ENCODE measurements around the gene ABCA9.
"Not testable (repeated sequence)": the region's sequence is repeated elsewhere in the genome, so short reads cannot be mapped to it uniquely, and the experiment has no call there.

ABCA9 gene

GRCh38 chr17:69071233-69071586, 10.5 kb upstream of the ABCA9 start:
- not testable (repeated sequence) for H3K27me3 ChIP-seq (ENCODE audit: insufficient read depth, low read length, poor library complexity); H3K36me3 ChIP-seq (ENCODE audit: control insufficient read depth, insufficient read depth, low read length); H3K4me2 ChIP-seq (ENCODE audit: low read length); DNase-seq; H4K8ac ChIP-seq (ENCODE audit: low read depth, low read length); H3K79me1 ChIP-seq (ENCODE audit: low read length); H3K9ac ChIP-seq (ENCODE audit: low read length); H2BK120ac ChIP-seq (ENCODE audit: low read depth, low read length); H3K27ac ChIP-seq (ENCODE audit: low read depth, low read length); H2AK5ac ChIP-seq (ENCODE audit: low read length); H3K79me2 ChIP-seq (ENCODE audit: control insufficient read depth, insufficient read depth, low read length); H3K4ac ChIP-seq (ENCODE audit: low read depth, low read length); H4K5ac ChIP-seq (ENCODE audit: low read length); H3K4me1 ChIP-seq (ENCODE audit: control insufficient read depth, low read depth, low read length); H3K23ac ChIP-seq (ENCODE audit: low read length); H3K18ac ChIP-seq (ENCODE audit: low read length); H2BK5ac ChIP-seq (ENCODE audit: low read length); H2BK15ac ChIP-seq (replicated peaks; ENCODE audit: low read depth); H3K4me3 ChIP-seq (ENCODE audit: low read length); H3K56ac ChIP-seq (ENCODE audit: low read length)
- WGBS (ENCODE audit: extremely low coverage, insufficient coverage, low lambda C conversion rate): no CpG with 5 or more reads among the region's 4 CpGs

DNA sequence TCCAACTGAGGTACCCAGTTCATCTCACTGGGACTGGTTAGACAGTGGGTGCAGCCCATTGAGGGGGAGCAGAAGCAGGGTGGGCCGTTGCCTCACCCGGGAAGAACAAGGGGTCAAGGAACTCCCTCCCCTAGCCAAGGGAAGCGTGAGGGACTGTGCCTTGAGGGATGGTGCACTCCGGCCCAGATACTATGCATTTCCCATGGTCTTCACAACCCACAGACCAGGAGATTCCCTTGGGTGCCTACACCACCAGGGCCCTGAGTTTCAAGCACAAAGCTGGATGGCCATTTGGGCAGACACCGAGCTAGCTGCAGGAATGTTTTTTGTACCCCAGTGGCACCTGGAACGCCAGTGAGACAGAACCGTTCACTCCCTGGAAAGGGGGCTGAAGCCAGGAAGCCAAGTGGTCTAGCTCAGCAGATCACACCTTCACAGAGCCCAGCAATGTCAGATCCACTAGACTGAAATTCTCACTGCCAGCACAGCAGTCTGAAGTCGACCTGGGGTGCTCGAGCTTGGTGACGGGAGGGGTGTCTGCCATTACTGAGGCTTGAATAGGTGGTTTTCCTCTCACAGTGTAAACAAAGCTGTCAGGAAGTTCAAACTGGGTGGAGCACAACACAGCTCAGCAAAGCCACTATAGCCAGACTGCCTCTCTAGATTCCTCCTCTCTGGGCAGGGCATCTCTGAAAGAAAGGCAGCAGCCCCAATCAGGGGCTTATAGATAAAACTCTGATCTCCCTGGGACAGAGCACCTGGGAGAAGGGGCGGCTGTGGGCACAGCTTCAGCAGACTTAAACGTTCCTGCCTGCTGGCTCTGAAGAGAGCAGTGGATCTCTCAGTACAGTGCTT, 9.9 kb upstream of the ABCA9 start:
- H2BK5ac ChIP-seq (ENCODE audit: low read length); H3K4me2 ChIP-seq (ENCODE audit: low read length); H3K27me3 ChIP-seq (ENCODE audit: insufficient read depth, low read length, poor library complexity); H3K4me1 ChIP-seq (ENCODE audit: control insufficient read depth, low read depth, low read length); H3K9ac ChIP-seq (ENCODE audit: low read length); H3K36me3 ChIP-seq (ENCODE audit: control insufficient read depth, insufficient read depth, low read length); H3K27ac ChIP-seq (ENCODE audit: low read depth, low read length); H3K79me1 ChIP-seq (ENCODE audit: low read length); H4K8ac ChIP-seq (ENCODE audit: low read depth, low read length); H3K79me2 ChIP-seq (ENCODE audit: control insufficient read depth, insufficient read depth, low read length); H3K23ac ChIP-seq (ENCODE audit: low read length); H4K5ac ChIP-seq (ENCODE audit: low read length); DNase-seq; H2AK5ac ChIP-seq (ENCODE audit: low read length); H3K56ac ChIP-seq (ENCODE audit: low read length); H3K4ac ChIP-seq (ENCODE audit: low read depth, low read length); H3K4me3 ChIP-seq (ENCODE audit: low read length); H2BK15ac ChIP-seq (replicated peaks; ENCODE audit: low read depth); H2BK120ac ChIP-seq (ENCODE audit: low read depth, low read length); H3K18ac ChIP-seq (ENCODE audit: low read length): not testable (repeated sequence)
- WGBS (ENCODE audit: extremely low coverage, insufficient coverage, low lambda C conversion rate): no CpG with 5 or more reads among the region's 12 CpGs

DNA sequence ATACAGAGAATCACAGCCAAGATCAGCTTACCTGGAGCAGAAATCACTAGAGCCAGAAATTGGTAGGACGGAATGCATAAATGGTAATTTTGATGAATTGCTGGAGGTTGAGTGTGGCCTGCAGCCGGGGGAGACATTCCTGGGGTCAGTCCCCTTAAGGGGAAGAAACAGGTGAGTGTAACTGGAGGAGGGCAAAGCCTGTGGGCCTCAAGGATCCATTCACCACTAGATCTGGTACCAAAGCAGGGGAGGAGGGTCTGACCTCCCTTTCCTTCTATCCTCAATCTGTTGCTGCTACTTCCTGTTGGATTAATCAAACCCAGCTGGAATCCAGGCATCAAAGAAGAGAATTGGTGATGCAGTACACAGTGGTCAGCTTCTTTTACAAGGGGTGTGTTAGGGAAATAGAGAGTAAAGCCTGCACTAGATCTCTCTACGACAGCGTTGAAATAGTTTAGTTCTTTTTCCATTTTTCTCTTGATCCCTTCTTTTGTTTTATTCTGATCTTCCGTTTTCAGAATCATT, 8.6 kb upstream of the ABCA9 start:
- no peaks in the 10 kb centered on the region for H3K79me1 ChIP-seq (ENCODE audit: low read length)
- H3K56ac ChIP-seq (ENCODE audit: low read length): no peak overlapping the region
- no peak overlapping the region for H3K4ac ChIP-seq (ENCODE audit: low read depth, low read length)
- H4K8ac ChIP-seq (ENCODE audit: low read depth, low read length): no peak overlapping the region
- WGBS (ENCODE audit: extremely low coverage, insufficient coverage, low lambda C conversion rate): no CpG with 5 or more reads among the region's 5 CpGs
- no peaks in the 10 kb centered on the region for H3K27me3 ChIP-seq (ENCODE audit: insufficient read depth, low read length, poor library complexity)
- H3K36me3 ChIP-seq (ENCODE audit: control insufficient read depth, insufficient read depth, low read length): no peaks in the 10 kb centered on the region
- H3K23ac ChIP-seq (ENCODE audit: low read length): no peak overlapping the region
- H2AK5ac ChIP-seq (ENCODE audit: low read length): no peak overlapping the region
- no peak overlapping the region for H3K27ac ChIP-seq (ENCODE audit: low read depth, low read length)
- no peak overlapping the region for H2BK15ac ChIP-seq (replicated peaks; ENCODE audit: low read depth)
- no peak overlapping the region for H3K4me2 ChIP-seq (ENCODE audit: low read length)
- no peak overlapping the region for H3K4me3 ChIP-seq (ENCODE audit: low read length)
- H2BK120ac ChIP-seq (ENCODE audit: low read depth, low read length): no peak overlapping the region
- no peak overlapping the region for H3K18ac ChIP-seq (ENCODE audit: low read length)
- no peak overlapping the region for H3K9ac ChIP-seq (ENCODE audit: low read length)
- H4K5ac ChIP-seq (ENCODE audit: low read length): no peak overlapping the region
- DNase-seq: peak; percentile 10
- H3K4me1 ChIP-seq (ENCODE audit: control insufficient read depth, low read depth, low read length): no peaks in the 10 kb centered on the region
- H2BK5ac ChIP-seq (ENCODE audit: low read length): no peak overlapping the region
- H3K79me2 ChIP-seq (ENCODE audit: control insufficient read depth, insufficient read depth, low read length): no peaks in the 10 kb centered on the region

DNA sequence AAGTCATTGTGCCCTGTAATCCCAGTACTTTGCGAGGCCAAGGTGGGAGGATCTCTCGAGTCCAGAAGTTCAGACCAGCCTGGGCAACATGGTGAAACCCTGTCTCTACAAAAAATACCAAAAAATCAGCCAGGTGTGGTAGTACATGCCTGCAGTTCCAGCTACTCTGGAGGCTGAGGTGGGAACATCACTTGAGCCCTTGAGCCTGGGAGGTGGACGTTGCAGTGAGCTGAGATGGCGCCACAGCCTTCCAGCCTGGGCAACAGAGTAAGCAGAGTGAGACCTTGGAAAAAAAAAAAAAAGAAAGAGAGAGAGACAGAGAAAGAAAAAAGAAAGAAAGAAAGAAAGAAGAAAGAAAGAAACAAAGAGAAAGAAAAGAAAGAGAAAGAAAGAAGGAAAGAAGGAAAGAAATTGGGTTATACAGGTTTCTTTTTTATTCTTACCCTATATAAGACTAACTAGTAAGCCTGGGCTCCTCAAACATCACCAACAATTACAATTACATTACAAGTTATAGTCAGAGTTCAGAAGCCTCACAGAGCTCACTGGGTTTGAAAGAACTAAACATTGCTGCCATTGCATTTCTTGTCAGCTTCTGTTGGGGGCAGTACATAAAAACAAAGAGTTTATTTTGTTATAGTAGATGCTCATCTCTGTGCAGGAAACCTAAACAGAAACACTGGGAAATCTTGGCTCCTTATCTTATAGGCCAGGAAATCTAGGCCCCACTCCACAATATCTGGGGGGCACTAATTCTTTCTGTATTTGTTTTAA, 6.7 kb upstream of the ABCA9 start:
- Histone ChIP-seq H3K4me2 (ENCODE audit: low read length) (no peak overlapping the region), H3K23ac (ENCODE audit: low read length) (no peak overlapping the region), H3K27me3 (ENCODE audit: insufficient read depth, low read length, poor library complexity) (no peaks in the 10 kb centered on the region), H3K18ac (ENCODE audit: low read length) (no peak overlapping the region), H3K4me3 (ENCODE audit: low read length) (no peak overlapping the region), H3K79me1 (ENCODE audit: low read length) (no peaks in the 10 kb centered on the region), H2BK5ac (ENCODE audit: low read length) (no peak overlapping the region), H4K8ac (ENCODE audit: low read depth, low read length) (no peak overlapping the region), H3K27ac (ENCODE audit: low read depth, low read length) (no peak overlapping the region), H3K9ac (ENCODE audit: low read length) (no peak overlapping the region), H2BK15ac (replicated peaks; ENCODE audit: low read depth) (no peak overlapping the region), H3K36me3 (ENCODE audit: control insufficient read depth, insufficient read depth, low read length) (no peaks in the 10 kb centered on the region), H4K5ac (ENCODE audit: low read length) (no peak overlapping the region), H3K79me2 (ENCODE audit: control insufficient read depth, insufficient read depth, low read length) (no peaks in the 10 kb centered on the region), H3K4me1 (ENCODE audit: control insufficient read depth, low read depth, low read length) (no peaks in the 10 kb centered on the region), H3K4ac (ENCODE audit: low read depth, low read length) (no peak overlapping the region), H3K56ac (ENCODE audit: low read length) (no peak overlapping the region), H2AK5ac (ENCODE audit: low read length) (no peak overlapping the region), H2BK120ac (ENCODE audit: low read depth, low read length) (no peak overlapping the region)
- DNase-seq: no peak
- no CpG with 5 or more reads among the region's 4 CpGs for WGBS (ENCODE audit: extremely low coverage, insufficient coverage, low lambda C conversion rate)

DNA sequence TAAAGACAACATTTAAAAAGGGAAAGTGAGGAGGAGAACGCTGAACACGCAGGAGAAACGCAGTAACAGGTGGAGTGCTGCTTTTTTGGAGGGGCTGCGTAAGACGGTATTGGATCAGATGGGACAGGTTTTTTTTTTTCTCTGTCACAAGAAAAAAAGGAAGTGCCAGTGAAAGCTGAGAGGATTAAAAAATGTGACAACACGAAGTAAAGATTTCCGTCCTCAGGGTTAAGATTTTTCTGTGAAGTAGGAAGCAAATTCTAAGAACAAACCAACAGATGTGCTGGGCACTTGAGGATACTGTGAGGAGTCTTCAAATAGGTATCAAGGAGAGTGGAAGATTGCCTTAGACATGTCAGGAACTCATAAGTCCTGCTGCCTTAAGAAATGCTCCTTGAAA, 5.8 kb upstream of the ABCA9 start:
- no peak overlapping the region for H3K4me2 ChIP-seq (ENCODE audit: low read length)
- H3K23ac ChIP-seq (ENCODE audit: low read length): no peak overlapping the region
- no peak overlapping the region for H3K9ac ChIP-seq (ENCODE audit: low read length)
- H3K56ac ChIP-seq (ENCODE audit: low read length): no peak overlapping the region
- no peaks in the 10 kb centered on the region for H3K79me1 ChIP-seq (ENCODE audit: low read length)
- no peak overlapping the region for H2BK15ac ChIP-seq (replicated peaks; ENCODE audit: low read depth)
- no peak overlapping the region for H3K27ac ChIP-seq (ENCODE audit: low read depth, low read length)
- H3K4me3 ChIP-seq (ENCODE audit: low read length): no peak overlapping the region
- H2BK120ac ChIP-seq (ENCODE audit: low read depth, low read length): no peak overlapping the region
- H3K27me3 ChIP-seq (ENCODE audit: insufficient read depth, low read length, poor library complexity): no peaks in the 10 kb centered on the region
- H4K5ac ChIP-seq (ENCODE audit: low read length): no peak overlapping the region
- no peak overlapping the region for H2AK5ac ChIP-seq (ENCODE audit: low read length)
- H3K4me1 ChIP-seq (ENCODE audit: control insufficient read depth, low read depth, low read length): no peaks in the 10 kb centered on the region
- DNase-seq: no peak
- H3K79me2 ChIP-seq (ENCODE audit: control insufficient read depth, insufficient read depth, low read length): no peaks in the 10 kb centered on the region
- H2BK5ac ChIP-seq (ENCODE audit: low read length): no peak overlapping the region
- no peak overlapping the region for H4K8ac ChIP-seq (ENCODE audit: low read depth, low read length)
- no peak overlapping the region for H3K18ac ChIP-seq (ENCODE audit: low read length)
- WGBS (ENCODE audit: extremely low coverage, insufficient coverage, low lambda C conversion rate): no CpG with 5 or more reads among the region's 7 CpGs
- H3K4ac ChIP-seq (ENCODE audit: low read depth, low read length): no peak overlapping the region
- H3K36me3 ChIP-seq (ENCODE audit: control insufficient read depth, insufficient read depth, low read length): no peaks in the 10 kb centered on the region
